GM20000 (cell line): ENCODE results near the gene USP43.

ENCODE experiments used
- DNase-seq: peaks from one replicate; pipeline ENCODE4 v3.0.0; 2012; ENCODE audit warnings: low spot score
- TF ChIP-seq, protein P1 (sequence below): IDR thresholded peaks from 2 replicates; pipeline ENCODE4 v1.5.1; 2012; ENCODE audit warnings: mild to moderate bottlenecking, control low read depth; ENCODE audit errors: extremely low read depth, missing control alignments

USP43 gene

DNA sequence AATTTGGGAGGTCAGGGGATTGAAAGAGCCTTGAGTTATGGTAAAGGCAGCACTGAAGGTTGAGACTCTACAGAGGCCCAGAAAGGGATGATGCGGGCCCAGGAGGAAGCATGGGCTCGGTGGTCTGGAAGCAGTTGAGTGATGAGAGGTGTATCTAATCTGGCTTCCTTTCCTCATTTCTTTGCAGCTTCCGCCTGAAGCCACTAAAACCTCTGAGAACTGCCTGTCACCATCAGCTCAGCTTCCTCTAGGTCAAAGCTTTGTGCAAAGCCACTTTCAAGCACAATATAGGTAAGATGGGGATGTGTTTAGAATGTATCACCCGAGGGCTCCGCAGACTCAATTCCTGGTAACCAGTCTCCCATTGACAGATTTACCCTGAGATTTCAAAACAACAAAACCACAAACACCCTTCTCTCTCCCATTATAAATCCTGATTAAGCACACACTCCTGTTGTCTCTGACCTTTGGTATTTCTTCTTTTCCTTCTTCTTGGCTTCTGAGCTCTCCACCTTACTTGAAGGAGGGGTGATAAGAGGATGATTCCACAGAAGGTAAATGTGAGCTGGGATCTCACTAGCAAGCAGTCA lies 21.2 kb downstream of the USP43 start:
- TF ChIP-seq, protein P1, sequence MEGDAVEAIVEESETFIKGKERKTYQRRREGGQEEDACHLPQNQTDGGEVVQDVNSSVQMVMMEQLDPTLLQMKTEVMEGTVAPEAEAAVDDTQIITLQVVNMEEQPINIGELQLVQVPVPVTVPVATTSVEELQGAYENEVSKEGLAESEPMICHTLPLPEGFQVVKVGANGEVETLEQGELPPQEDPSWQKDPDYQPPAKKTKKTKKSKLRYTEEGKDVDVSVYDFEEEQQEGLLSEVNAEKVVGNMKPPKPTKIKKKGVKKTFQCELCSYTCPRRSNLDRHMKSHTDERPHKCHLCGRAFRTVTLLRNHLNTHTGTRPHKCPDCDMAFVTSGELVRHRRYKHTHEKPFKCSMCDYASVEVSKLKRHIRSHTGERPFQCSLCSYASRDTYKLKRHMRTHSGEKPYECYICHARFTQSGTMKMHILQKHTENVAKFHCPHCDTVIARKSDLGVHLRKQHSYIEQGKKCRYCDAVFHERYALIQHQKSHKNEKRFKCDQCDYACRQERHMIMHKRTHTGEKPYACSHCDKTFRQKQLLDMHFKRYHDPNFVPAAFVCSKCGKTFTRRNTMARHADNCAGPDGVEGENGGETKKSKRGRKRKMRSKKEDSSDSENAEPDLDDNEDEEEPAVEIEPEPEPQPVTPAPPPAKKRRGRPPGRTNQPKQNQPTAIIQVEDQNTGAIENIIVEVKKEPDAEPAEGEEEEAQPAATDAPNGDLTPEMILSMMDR, result no peak
- no peak for DNase-seq

DNA sequence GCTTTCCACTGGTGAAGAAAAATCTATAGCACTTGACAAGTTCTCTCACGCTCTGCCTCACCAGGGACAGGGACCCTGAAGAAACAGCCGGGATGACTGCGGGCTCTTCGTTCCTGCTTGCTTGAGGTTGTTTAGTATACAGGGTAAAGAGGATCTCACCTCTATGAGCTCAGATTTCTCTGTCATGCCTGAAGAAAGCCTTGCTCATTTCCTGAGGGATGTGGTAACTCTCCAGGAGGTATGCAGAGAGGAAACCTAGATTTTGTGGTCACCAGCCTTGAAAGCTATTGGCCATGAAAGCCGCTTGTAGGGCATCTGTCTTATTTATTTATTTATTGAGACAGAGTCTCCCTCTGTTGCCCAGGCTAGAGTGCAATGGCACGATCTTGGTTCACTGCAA lies 23.2 kb downstream of the USP43 start:
- TF ChIP-seq, protein P1, result no peak
- no peak for DNase-seq

DNA sequence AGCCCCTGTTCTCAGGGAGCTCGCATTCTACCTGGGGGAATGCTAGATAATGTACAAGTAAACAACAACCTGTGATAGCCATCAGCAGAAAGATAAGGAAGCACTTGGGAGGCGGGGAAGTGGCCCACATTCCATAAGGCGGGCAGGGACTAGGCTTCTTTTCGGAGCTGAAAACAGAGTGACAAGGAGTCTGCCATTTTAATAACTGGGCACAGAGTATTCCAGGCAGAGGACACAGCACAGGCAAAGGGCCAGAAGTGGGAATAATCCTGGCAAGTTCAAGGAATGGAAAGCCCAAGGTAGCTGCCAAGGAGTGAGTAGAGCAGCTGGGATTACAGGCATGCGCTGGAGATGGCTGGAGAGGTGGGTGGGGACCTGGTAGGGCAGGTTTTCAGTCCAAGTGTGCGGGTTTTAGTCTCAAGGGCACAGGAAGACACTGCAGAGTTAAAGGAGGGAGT lies 24.3 kb downstream of the USP43 start:
- TF ChIP-seq, protein P1, result no peak
- no peak for DNase-seq

DNA sequence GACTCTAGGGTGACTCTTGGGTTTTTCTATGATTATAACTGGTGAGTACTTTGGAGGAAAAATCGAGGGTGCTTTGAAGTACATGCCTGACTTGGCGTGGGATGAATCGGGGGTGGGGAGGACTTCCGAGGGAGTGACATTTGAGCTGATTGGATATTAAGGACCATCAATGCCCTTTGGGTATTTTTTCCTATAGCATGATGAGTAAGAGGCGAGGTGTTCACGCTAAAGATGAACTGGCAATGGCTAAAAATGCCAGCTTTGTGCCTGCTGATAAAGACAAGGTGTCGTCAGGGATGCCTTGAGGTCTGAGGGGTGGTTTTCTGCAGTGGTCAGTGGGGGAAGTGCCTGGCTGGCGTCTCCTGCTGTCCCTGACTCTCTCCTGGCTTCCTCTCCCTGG lies 25.3 kb downstream of the USP43 start:
- TF ChIP-seq, protein P1, result no peak
- DNase-seq, result no peak

DNA sequence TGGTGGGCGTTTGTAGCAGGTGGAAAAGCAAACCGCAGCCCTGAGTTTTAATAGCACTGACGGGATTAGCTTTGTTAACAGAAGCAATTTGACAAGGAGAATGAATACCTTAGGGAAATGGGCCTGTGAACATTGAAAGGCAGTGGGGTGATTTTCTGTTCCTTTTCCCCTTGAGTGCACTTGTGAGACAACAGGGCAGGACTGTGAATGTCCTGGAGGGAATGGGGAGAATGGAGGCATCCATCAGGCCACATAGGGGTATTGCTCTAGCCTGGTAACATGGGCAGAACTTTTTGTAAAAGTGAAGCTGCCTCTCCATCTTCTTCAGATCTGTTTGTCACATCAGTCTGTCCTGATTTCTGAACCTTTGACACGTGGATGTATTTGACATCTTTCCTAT lies 26.2 kb downstream of the USP43 start:
- no peak for DNase-seq
- TF ChIP-seq, protein P1, result no peak

DNA sequence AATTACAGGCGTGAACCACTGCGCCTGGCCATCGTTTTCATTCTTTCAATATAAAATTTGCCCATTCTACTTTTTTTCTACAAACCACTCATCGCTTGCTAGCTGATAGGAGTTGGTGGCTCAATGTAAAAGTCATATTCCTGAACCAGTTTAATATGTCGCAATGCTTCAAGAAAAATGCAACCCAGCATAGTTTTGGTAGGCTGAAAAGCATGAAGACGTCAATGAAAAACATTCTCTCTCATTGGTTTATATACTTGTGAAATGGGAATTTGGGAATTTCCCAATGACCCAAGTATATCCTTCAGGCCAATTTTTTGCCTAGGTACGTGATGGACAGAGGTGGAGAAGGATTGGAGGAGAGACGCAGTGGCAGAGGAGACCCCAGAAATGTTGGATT lies 26.9 kb downstream of the USP43 start:
- DNase-seq, result no peak
- TF ChIP-seq, protein P1, result no peak

DNA sequence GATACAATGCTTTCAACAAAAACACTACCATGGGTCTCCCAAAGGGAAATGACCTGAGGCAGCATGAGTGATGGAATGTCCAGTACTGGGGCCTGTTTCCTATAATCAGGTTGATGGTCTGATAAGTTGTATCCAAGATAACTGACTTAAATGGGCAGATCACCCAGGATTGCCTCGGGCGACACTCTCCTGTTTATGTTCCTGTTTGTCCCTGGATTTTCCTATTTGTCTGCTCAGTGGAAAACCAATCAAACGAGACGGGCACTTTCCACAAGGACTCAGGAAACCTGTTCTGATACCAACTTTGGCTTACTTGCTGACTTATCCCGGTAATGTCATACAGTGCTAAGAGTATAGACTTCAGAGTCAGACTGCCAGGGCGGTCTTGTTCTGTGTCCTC lies 27.4 kb downstream of the USP43 start:
- TF ChIP-seq, protein P1, result no peak
- no peak for DNase-seq
